ENCODE measurements around the gene GATB.

Gene GATB

GRCh38 chr4:151728006-151728405 is 32.8 kb downstream of the GATB start:
- DNase-seq = no peak

GRCh38 chr4:151727365-151727764 is 33.4 kb downstream of the GATB start:
- DNase-seq = no peak

- DNase-seq = no peak
Measured at GRCh38 chr4:151725087-151725486, 35.7 kb downstream of the GATB start.

- no peak for DNase-seq
Measured at GRCh38 chr4:151721916-151722315, 38.9 kb downstream of the GATB start.

- no peak for DNase-seq
Measured at GRCh38 chr4:151721466-151721865, 39.3 kb downstream of the GATB start.

- DNase-seq = no peak
Measured at GRCh38 chr4:151719956-151720334, 40.9 kb downstream of the GATB start.

GRCh38 chr4:151718984-151719955 is 41.5 kb downstream of the GATB start:
- DNase-seq = no peak

- no peak for DNase-seq
Measured at GRCh38 chr4:151717909-151718628, 42.7 kb downstream of the GATB start.

- no peak for DNase-seq
Measured at GRCh38 chr4:151717314-151717713, 43.5 kb downstream of the GATB start.

GRCh38 chr4:151716324-151716723 is 44.5 kb downstream of the GATB start:
- no peak for DNase-seq

- no peak for DNase-seq
Measured at GRCh38 chr4:151715881-151716280, 44.9 kb downstream of the GATB start.

- no peak for DNase-seq
Measured at GRCh38 chr4:151712777-151713176, 48.0 kb downstream of the GATB start.

GRCh38 chr4:151711646-151712045 is 49.2 kb downstream of the GATB start:
- DNase-seq = no peak

- no peak for DNase-seq
Measured at GRCh38 chr4:151709587-151709986, 51.2 kb downstream of the GATB start.

- no peak for DNase-seq
Measured at GRCh38 chr4:151709071-151709470, 51.7 kb downstream of the GATB start.

GRCh38 chr4:151708100-151708499 is 52.7 kb downstream of the GATB start:
- no peak for DNase-seq

- DNase-seq = no peak
Measured at GRCh38 chr4:151703401-151703800, 57.4 kb downstream of the GATB start.

- DNase-seq = no peak
Measured at GRCh38 chr4:151702256-151702655, 58.6 kb downstream of the GATB start.

- no peak for DNase-seq
Measured at GRCh38 chr4:151700566-151701316, 60.1 kb downstream of the GATB start.

- no peak for DNase-seq
Measured at GRCh38 chr4:151698213-151698612, 62.6 kb downstream of the GATB start.

- DNase-seq = no peak
Measured at GRCh38 chr4:151694961-151695720, 65.7 kb downstream of the GATB start.

GRCh38 chr4:151692821-151693673 is 67.8 kb downstream of the GATB start:
- DNase-seq = no peak
